Keratinocyte (primary cell): ENCODE data around the gene HELB. TPM values are rescaled to one million over a fixed set of nuclear protein-coding genes. Genes with fewer than 3 reads are reported as not detected.

ENCODE experiments used
- DNase-seq: peaks from one replicate; pipeline ENCODE4 v3.0.0-alpha.2; 2011; ENCODE audit warnings: low read depth, missing footprints, low spot score
- FAIRE-seq: peaks from 2 replicates; lab custom pipeline; 2011; peaks lifted over from hg19 to GRCh38; lab: Jason Lieb, UNC
- H2AFZ ChIP-seq: 2 replicates; pipeline ENCODE4 v1.6.0; 2012; ENCODE audit warnings: low read length, control low read depth, inconsistent platforms; ENCODE audit not compliant: control insufficient read depth
- H3K27ac ChIP-seq: 2 replicates; pipeline ENCODE4 v1.5.1; 2011; ENCODE audit warnings: low read length; ENCODE audit not compliant: control insufficient read depth, insufficient read depth
- H3K27me3 ChIP-seq: 3 replicates; pipeline ENCODE4 v1.6.0; 2011; ENCODE audit warnings: low read length; ENCODE audit not compliant: control insufficient read depth, insufficient read depth; ENCODE audit errors: extremely low read depth
- H3K36me3 ChIP-seq, 2 experiments: 2 replicates in 1 of 2; 3 replicates in 1 of 2; pipeline ENCODE4 v1.5.1; 2011; ENCODE audit warnings: low read length in 2 of 2, mild to moderate bottlenecking in 1 of 2; ENCODE audit not compliant: control insufficient read depth in 2 of 2, insufficient read depth in 2 of 2; ENCODE audit errors: extremely low read depth in 1 of 2
- H3K4me1 ChIP-seq: 3 replicates; pipeline ENCODE4 v1.5.1; 2011; ENCODE audit warnings: low read length; ENCODE audit not compliant: control insufficient read depth, insufficient read depth; ENCODE audit errors: extremely low read depth
- H3K4me2 ChIP-seq: 3 replicates; pipeline ENCODE4 v1.6.0; 2011; ENCODE audit warnings: low read depth, low read length; ENCODE audit not compliant: control insufficient read depth, insufficient read depth; ENCODE audit errors: extremely low read depth
- H3K4me3 ChIP-seq, 3 experiments: fragments of 200-600 bp in 1 of 3; sonication (generic) in 1 of 3; 2 replicates in 2 of 3; 3 replicates in 1 of 3; pipeline ENCODE4 v1.5.1; 2011 to 2016; ENCODE audit warnings: low read length in 3 of 3, mild to moderate bottlenecking in 3 of 3, control low read depth in 2 of 3, inconsistent platforms in 1 of 3, low read depth in 1 of 3, mixed read lengths in 1 of 3, mixed run types in 1 of 3, moderate library complexity in 1 of 3; ENCODE audit not compliant: control insufficient read depth in 2 of 3, insufficient read depth in 2 of 3; ENCODE audit errors: extremely low read depth in 1 of 3
- H3K79me2 ChIP-seq: 2 replicates; pipeline ENCODE4 v1.6.0; 2012; ENCODE audit warnings: low read length; ENCODE audit not compliant: control insufficient read depth, insufficient read depth
- H3K9ac ChIP-seq: 3 replicates; pipeline ENCODE4 v1.6.0; 2011; ENCODE audit warnings: low read length; ENCODE audit not compliant: control insufficient read depth, insufficient read depth; ENCODE audit errors: extremely low read depth
- H3K9me1 ChIP-seq: 3 replicates; pipeline ENCODE4 v1.6.0; 2011; ENCODE audit warnings: low read length; ENCODE audit not compliant: control insufficient read depth, insufficient read depth; ENCODE audit errors: extremely low read depth
- H3K9me3 ChIP-seq: 2 replicates; pipeline ENCODE4 v1.5.1; 2012; ENCODE audit warnings: low read depth, low read length; ENCODE audit not compliant: control insufficient read depth
- H4K20me1 ChIP-seq: 3 replicates; pipeline ENCODE4 v1.6.0; 2011; ENCODE audit warnings: low read length; ENCODE audit not compliant: control insufficient read depth, insufficient read depth; ENCODE audit errors: extremely low read depth
- EZH2 ChIP-seq: IDR thresholded peaks from one replicate; pipeline ENCODE4 v1.6.1; 2012; ENCODE audit warnings: inconsistent platforms, mild to moderate bottlenecking, low read length, moderate library complexity
- dilution Hi-C: fragments of 300-500 bp; cut with MboI; formaldehyde crosslinking; loops from one replicate; pipeline ENCODE4 v1.7.0; 2020; ENCODE audit warnings: low sequenced_read_pairs; ENCODE audit not compliant: extremely low pct_ligation_motif_present
- polyA plus RNA-seq, 5 experiments: library from polyadenylated mRNA; depleted of rRNA in 3 of 5; stranded (reverse) in 3 of 5; stranded (forward) in 1 of 5; unstranded in 1 of 5; fragments of >200 nt; gene quantifications; 1 replicate in 1 of 5; 2 replicates in 3 of 5; 3 replicates in 1 of 5; pipeline versions ENCODE4 v1.2.1 to v1.2.3, GENCODE V29; 2011 to 2012; ENCODE audit warnings: missing spikeins in 2 of 5, low read depth in 1 of 5, low replicate concordance in 1 of 5
- TF ChIP-seq, protein P1 (sequence below), 3 experiments: IDR thresholded peaks in 1 of 3; conservative IDR thresholded peaks in 1 of 3; optimal IDR thresholded peaks in 1 of 3; 2 replicates in 2 of 3; 3 replicates in 1 of 3; pipeline versions ENCODE3 to v1.5.1; 2011; ENCODE audit warnings: low read length in 3 of 3, mild to moderate bottlenecking in 3 of 3, moderate library complexity in 2 of 3, control low read depth in 1 of 3, inconsistent platforms in 1 of 3; ENCODE audit not compliant: insufficient read depth in 2 of 3; ENCODE audit errors: extremely low read depth in 1 of 3

The HELB gene
- polyA plus RNA-seq, 1 donor (not counting 4 experiments of a cell fraction or from before 2014, with no cell fraction given): 1.8 TPM

DNA sequence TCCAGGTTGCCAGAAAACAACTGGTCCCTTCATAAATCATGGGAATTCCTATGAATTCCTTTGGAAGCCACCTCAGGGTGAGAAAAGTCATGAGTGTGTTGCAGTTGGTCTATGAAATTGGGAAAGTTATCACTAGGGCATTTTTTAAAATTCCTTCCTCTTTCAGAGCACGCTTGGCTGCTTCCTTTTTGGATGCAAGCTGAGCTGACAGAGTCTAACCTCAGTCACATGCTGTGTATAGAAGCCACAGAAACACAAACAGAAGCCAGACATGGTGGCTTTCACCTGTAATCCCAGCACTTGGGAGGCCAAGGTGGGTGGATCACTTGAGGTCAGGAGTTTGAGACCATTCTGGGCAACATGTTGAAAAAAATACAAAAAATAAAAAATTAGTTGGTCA is 21.7 kb upstream of the HELB start:
- DNase-seq (no peak), FAIRE-seq (no peak)
- dilution Hi-C loops: no loop called here
- Histone ChIP-seq H3K4me1 (no peaks in the 10 kb centered on the region), H3K9ac (no peak overlapping the region), H3K9me1 (no peaks in the 10 kb centered on the region), H3K79me2 (no peaks in the 10 kb centered on the region), H3K36me3 (no peaks in the 10 kb centered on the region), H3K9me3 (no peaks in the 10 kb centered on the region), H2AFZ (no peak overlapping the region), H3K4me3 (no peak overlapping the region), H4K20me1 (no peaks in the 10 kb centered on the region), H3K27me3 (no peaks in the 10 kb centered on the region), H3K27ac (no peak overlapping the region), H3K4me2 (no peak overlapping the region)
- no peak for TF ChIP-seq EZH2
- TF ChIP-seq, protein P1, sequence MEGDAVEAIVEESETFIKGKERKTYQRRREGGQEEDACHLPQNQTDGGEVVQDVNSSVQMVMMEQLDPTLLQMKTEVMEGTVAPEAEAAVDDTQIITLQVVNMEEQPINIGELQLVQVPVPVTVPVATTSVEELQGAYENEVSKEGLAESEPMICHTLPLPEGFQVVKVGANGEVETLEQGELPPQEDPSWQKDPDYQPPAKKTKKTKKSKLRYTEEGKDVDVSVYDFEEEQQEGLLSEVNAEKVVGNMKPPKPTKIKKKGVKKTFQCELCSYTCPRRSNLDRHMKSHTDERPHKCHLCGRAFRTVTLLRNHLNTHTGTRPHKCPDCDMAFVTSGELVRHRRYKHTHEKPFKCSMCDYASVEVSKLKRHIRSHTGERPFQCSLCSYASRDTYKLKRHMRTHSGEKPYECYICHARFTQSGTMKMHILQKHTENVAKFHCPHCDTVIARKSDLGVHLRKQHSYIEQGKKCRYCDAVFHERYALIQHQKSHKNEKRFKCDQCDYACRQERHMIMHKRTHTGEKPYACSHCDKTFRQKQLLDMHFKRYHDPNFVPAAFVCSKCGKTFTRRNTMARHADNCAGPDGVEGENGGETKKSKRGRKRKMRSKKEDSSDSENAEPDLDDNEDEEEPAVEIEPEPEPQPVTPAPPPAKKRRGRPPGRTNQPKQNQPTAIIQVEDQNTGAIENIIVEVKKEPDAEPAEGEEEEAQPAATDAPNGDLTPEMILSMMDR (optimal IDR thresholded peaks at IDR 0.05 in 1 of 3, IDR thresholded peaks at IDR 0.05 in 1 of 3, conservative IDR thresholded peaks at IDR 0.05 in 1 of 3; ENCODE audit: extremely low read depth in 1 of 3, insufficient read depth in 2 of 3, low read length in 3 of 3): no peak

DNA sequence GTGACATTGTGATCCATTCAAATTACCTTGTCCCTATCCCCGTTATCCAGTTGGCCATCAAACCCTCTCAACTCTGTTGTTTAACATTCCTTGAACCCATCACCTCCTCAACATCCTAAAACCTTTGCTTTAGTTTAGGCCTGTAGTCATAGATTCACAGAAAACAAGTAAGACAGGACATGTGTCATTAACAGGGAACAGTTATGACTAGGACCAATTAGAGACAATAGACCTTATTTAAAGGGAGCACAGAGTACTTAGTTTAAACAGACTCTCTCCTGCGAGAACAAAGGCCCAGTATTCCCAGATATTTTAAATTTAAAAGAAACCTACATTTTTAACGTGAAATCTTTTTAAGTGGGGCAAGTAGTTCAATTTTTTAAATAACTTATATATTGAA is 20.0 kb upstream of the HELB start:
- DNase-seq (no peak), FAIRE-seq (no peak)
- no peak overlapping the region for H2AFZ ChIP-seq
- no peak for TF ChIP-seq EZH2
- TF ChIP-seq, protein P1 (optimal IDR thresholded peaks at IDR 0.05 in 1 of 3, IDR thresholded peaks at IDR 0.05 in 1 of 3, conservative IDR thresholded peaks at IDR 0.05 in 1 of 3; ENCODE audit: extremely low read depth in 1 of 3, insufficient read depth in 2 of 3, low read length in 3 of 3): no peak
- H3K27ac ChIP-seq: no peak overlapping the region
- H3K9me1 ChIP-seq: no peaks in the 10 kb centered on the region
- no peaks in the 10 kb centered on the region for H3K79me2 ChIP-seq
- H3K4me3 ChIP-seq: no peak overlapping the region
- no peaks in the 10 kb centered on the region for H3K9me3 ChIP-seq
- no peak overlapping the region for H3K9ac ChIP-seq
- H4K20me1 ChIP-seq: no peaks in the 10 kb centered on the region
- H3K4me2 ChIP-seq: no peak overlapping the region
- no peaks in the 10 kb centered on the region for H3K36me3 ChIP-seq
- dilution Hi-C loops: no loop called here
- no peaks in the 10 kb centered on the region for H3K4me1 ChIP-seq
- no peaks in the 10 kb centered on the region for H3K27me3 ChIP-seq
